Urothelium cell line (cell line): ENCODE data around the gene TRIM9.

Source experiments
- DNase-seq: peaks from one replicate; pipeline ENCODE4 v3.0.0; 2011; ENCODE audit warnings: low spot score, mixed read lengths
- FAIRE-seq: peaks from 2 replicates; lab custom pipeline; 2011; peaks lifted over from hg19 to GRCh38; lab: Jason Lieb, UNC

The TRIM9 gene

GRCh38 chr14:51093371-51094281 is 1.3 kb downstream of the TRIM9 start:
- DNase-seq (no peak), FAIRE-seq (peak; percentile 48)

- DNase-seq: no peak
- FAIRE-seq: no peak
Measured at GRCh38 chr14:51092965-51093364, 1.9 kb downstream of the TRIM9 start.

DNA sequence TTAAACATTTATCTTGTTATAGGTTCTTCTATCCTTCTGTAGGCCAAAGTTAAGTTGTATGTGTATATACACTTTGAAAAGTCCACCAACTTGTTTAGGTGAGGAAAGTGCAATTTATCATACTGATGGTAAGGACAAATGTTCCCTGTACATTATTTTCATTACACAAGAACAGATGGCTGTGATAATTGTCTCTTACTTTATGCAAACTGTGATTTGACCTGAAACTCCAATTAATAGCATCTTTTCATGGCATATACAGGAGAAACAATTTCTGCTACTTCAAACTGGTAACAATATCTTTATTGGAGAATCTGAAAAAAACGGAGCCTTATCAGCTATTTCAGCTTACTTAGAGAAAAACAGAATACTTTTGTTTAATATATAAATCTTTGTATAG is 5.6 kb downstream of the TRIM9 start:
- FAIRE-seq (no peak), DNase-seq (no peak)

GRCh38 chr14:51087031-51087441 is 7.9 kb downstream of the TRIM9 start:
- peak; percentile 69 for FAIRE-seq
- peak; percentile 70 for DNase-seq

- no peak for FAIRE-seq
- no peak for DNase-seq
Measured at GRCh38 chr14:51086044-51086443, 8.9 kb downstream of the TRIM9 start.

GRCh38 chr14:51084962-51085361 is 9.9 kb downstream of the TRIM9 start:
- FAIRE-seq: no peak
- DNase-seq: no peak

- FAIRE-seq: peak; percentile 27
Measured at GRCh38 chr14:51084507-51084906, 10.4 kb downstream of the TRIM9 start.

DNA sequence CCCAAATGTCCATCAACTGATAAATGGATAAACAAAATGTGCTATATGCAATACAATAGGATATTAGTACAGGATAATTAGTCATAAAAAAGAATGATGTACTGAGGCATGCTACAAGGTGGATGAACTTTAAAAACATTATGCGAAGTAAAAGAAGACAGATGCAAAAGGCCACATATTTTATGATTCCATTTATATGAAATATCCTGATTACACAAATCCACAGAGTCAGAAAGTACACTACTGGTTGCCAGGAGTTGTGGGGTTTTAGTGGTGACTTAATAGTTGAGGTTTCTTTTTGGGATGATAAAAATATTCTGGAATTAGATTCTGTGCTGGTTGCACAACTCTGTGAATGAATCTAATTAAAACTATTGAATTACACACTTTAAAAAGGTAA is 12.6 kb downstream of the TRIM9 start:
- peak; percentile 63 for FAIRE-seq
- DNase-seq: no peak

More at GRCh38 chr14:51084507-51084906, 10.4 kb downstream of the TRIM9 start:
- no peak for DNase-seq

DNA sequence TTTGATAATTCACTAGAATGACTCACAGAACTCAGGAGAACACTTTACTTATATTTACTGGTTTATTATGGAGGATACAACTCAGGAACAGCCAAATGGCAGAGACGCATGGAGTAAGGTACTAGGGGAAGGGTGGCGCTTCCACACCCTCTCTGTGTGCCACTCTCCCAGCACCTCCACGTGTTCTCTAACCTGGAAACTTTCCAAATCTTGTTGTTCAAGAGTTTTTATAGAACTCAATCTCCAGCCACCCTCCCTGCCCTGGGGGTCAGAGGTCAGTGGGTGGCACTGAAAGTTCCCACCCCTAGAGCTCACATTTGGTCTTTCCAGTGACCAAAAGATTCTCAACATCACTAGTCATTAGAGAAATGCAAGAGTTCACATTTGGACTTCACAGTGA is 13.2 kb downstream of the TRIM9 start:
- FAIRE-seq (peak; percentile 32), DNase-seq (no peak)

GRCh38 chr14:51081209-51081608 is 13.7 kb downstream of the TRIM9 start:
- DNase-seq (no peak), FAIRE-seq (no peak)

GRCh38 chr14:51080645-51081044 is 14.3 kb downstream of the TRIM9 start:
- no peak for FAIRE-seq
- no peak for DNase-seq

DNA sequence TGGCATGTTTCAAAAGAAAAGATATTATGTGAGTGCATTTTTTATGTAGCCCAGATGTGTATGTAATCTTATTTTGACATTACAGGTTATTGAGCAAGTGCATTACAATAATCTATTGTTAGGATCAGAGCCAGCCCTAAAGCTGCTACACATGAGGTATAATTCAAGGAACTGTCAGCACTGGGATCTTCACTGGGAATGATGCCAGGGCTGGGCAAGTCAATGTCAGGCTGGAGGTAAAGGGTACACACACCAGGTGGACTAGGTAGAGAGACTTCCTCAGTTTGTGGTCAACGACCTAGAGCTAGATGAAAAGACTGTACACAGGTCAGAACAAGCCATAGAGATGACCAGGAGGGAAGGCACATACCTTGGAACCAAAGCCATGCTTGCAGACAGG is 15.4 kb downstream of the TRIM9 start:
- DNase-seq: no peak
- FAIRE-seq: peak; percentile 82

DNA sequence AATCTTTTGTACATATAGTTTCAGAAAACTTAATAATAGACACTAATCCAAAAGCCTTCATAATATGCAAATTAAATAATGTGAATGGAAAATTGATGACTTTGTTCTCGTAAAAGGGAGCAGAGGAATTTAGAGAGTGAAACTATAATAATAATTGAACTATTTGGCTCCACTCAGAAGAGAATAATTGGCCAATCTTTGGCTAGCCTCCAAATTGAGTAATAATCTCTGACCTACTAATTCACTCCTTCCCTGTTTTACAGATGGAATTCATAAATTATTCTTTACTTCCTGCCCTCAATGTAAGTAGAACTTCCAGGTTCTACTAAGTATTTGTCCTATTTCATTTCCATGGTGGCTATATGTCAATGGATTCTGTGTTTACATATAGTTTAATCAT is 15.8 kb downstream of the TRIM9 start:
- no peak for DNase-seq
- no peak for FAIRE-seq

DNA sequence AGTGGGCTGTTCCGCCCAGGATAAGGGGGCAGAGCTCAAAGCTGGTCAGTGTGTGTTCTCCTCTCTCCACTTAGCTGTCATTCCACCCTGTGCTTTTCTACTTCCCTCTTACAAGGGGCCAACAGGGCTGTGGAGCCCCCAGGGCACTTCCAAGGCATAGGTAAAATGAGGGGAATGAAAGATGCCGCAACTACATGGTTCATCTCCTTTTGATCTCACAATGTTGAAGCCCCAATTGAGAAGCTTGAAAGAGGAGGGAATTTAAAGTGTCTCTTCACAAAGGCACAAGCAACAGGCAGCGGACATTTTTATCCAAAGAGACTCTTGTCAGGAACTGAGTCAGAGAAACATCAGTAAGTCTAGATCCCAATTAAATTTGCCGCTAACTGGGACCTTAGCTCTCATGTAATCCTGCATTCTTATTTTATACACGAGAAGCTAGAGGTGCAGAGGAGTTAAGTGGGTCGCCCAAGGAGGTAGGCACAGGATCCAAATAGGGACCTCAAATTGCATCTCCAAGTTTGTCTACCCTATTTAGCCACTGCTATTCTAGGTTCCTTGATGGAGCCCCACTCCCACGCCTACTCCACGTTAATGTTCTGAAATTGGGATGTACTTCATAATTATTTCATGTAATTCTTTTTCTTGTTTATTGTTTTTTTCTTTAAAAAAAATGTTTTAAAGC is 20.1 kb downstream of the TRIM9 start:
- no peak for FAIRE-seq

DNA sequence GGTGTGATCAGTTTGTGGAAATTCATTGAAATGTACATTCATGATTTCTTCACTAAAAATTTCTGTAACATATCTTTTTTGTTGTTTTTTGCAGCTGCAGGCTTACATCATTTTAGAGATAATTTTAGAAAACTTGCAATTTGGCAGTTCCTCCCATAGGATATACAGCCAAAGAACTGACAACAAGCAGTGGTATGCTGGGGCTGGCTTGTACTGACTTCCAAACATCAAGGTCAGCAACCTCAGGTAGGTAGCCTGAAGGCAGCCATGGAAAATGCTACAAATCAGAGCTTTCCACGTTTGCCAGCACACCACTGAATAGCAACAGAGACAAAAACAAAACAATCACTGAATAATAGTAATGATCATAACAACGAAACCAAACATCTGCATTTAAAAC is 21.2 kb downstream of the TRIM9 start:
- FAIRE-seq: no peak
- no peak for DNase-seq

More for the DNA sequence above, 20.1 kb downstream of the TRIM9 start:
- DNase-seq: no peak

DNA sequence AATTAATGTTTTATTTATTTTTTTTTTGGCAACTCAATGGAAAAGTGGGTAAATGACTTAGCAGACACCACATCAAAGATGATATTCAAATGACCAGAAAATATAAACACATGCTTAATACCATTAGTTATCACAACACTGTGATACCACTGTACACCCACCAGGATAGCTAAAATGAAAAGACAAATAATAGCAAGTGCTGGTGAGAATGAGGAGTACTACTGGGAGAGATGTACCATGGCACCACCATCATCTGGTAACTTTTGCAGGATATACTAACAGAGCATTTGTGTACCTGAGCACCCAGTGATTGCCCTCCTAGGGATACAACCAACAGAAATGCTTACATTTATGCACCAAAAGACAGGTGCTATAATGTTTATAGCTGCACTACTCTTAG is 21.9 kb downstream of the TRIM9 start:
- FAIRE-seq: peak; percentile 23
- DNase-seq: no peak

- DNase-seq (no peak), FAIRE-seq (no peak)
Measured at GRCh38 chr14:51071857-51072256, 23.0 kb downstream of the TRIM9 start.

DNA sequence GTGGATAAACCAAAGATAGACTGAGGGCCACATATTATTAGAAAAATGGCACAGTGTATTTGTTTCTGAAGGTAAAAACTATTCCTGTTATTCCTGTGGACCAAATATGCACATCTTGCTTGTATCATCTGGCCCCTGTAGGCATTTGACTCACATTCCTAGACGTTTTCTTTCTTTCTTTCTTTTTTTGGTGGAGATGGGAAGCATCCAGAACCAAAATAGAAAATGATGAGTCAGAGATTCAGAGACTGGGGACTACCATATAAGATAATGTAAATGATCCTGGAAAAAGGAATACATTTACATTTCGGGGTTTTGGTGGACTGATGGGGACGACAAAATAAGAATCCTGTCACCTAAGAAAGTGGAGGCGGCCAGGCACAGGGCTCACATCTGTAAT is 24.2 kb downstream of the TRIM9 start:
- no peak for FAIRE-seq
- no peak for DNase-seq

GRCh38 chr14:51069055-51069454 is 25.9 kb downstream of the TRIM9 start:
- DNase-seq: no peak
- FAIRE-seq: no peak

DNA sequence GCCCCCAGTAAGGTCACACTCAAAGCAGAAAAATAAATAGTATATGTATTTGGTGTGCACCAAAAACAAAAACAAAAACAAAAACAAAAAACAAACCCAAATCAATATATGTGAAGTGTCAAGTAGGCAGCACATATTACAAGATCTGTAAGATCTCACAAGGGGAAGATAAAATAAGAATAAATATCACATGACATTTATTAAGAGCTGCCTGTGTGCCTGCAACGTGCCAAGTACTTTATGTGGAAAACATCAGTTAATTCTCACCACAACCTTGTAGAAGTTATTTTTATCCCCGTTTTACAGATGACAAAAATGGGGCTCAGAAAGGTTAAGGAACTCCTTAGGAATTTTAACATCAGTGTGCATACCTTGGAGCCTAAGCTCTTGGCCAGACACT is 26.6 kb downstream of the TRIM9 start:
- FAIRE-seq (no peak), DNase-seq (no peak)

DNA sequence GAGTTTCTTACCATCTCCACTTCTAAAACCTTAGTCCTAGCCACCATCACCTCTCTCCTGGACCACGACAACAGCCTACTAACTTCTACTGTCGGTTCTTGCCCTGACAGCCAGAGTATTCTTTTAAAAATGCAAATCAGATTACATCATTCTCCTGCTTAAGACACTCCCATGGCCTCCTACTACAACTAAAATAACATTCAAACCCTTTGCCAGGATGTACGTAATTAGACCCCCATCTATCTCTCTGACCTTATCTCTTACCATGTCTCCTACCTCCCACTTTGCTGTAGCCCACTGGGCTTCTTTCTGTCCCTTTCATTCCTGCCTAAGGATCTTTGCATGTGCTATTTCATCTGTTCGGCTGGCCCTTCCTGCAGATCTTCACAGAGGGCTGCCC is 27.6 kb downstream of the TRIM9 start:
- DNase-seq (no peak), FAIRE-seq (no peak)

DNA sequence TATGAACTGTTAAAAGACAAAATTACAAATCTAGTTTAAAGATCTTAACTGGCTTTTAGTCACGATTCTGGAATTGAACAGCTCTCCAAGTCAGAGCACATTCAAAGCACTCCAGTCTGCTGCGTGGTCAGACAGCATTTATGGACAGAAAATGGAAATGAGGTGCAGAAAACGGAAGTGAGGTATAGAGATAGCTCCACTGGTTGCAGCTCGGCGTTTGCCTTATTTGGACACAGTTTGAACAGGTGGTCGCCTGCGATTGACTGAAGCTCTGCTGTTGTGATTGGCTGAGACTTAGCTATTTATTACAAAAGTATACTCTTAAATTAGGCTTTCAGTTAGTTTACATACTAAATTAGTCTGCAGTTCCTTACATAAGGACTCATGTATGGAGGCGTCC is 28.3 kb downstream of the TRIM9 start:
- FAIRE-seq (no peak), DNase-seq (no peak)
